HTERT RPE-1 (cell line): ENCODE results near the gene MINPP1.

Experiments
- in situ Hi-C: fragments of 300-500 bp; cut with MboI; formaldehyde crosslinking; loops from 4 replicates; pipeline ENCODE4 v1.14.3; 2020; ENCODE audit warnings: low sequenced_read_pairs

The MINPP1 gene

DNA sequence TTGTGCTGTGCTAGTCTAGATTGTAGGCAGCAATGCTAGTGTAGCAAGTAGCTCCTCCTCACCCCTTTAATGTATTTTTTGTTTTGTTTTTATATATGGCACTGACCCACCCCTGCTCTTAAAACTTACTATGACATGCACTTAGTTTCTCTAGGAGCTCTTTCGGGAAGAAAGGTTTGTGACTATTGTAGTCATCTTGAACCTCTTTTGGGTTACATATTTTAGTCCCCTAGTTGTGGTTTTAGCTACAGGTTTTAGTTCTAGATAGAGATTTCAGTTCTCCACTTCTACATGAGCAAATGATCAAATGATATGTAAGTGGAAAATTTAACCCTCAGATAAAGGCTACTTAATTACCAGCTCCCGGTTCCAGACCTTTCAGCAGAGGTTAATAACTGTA is 14.9 kb downstream of the MINPP1 start:
- in situ Hi-C loops = no loop called here

DNA sequence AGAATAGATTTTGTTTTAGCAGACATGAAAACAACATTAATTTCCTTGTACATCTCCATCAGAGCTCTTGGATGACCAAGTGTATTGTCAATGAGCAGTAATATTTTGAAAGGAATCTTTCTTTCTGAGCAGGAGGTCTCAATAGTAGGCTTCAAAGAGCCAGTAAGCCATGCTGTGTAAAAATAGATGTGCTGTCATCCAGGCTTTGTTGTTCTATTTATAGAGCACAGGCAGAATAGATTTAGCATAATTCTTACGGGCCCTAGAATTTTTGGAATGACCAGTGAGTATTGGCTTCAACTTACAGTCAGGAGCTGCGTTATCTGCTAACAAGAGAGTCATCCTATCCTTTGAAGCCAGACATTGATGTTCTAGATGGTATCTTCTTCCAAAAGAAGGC is 19.0 kb downstream of the MINPP1 start:
- in situ Hi-C loops = no loop called here

DNA sequence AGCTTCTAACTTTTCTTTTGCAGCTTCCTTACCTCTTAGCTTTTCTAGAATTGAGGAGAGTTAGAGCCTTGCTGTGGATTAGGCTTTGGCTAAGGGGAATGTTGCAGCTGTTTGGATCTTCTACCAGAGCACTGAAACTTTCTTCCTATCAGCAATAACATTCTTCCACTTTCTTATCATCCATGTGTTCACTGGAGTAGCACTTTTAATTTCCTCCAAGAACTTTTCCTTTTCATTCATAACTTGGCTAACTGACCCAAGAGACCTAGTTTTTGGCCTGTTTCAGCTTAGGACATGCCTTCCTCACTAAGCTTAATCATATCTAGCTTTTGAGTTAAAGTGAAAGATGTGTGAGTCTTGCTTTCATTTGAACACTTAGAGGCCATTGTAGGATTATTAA is 19.6 kb downstream of the MINPP1 start:
- in situ Hi-C loops = no loop called here

DNA sequence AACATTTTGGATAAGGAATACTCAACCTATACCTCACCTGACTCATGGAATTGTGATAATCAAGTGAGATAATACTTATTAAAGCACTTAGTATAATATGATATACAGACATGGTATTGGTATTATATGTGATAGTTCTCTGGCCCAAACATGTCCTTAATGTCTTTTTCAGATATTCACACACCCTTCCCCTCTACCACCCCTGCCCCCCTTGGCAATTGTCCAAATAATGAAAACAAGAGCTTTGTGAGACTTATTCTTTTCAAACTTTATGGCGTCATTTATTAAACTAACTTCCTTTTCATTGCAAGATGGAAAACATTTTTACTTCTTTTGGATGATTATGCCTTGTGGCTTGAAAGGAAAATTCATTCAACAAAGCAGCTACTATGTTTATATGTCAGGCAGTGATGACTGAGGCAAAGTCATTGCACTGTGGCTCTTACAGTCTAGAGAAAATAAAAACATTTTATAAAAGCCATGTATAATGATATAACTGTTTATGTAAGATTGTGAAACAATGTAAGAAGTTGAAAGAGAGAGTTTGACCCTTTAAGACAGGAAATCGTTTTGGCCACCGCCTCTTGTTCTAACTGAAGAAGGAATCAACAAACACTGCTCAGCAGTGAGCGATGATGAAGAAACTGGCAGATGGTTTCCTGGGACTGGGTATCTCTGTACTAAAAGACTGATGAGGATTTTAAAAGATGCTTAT is 27.4 kb downstream of the MINPP1 start:
- in situ Hi-C loops = no loop called here

DNA sequence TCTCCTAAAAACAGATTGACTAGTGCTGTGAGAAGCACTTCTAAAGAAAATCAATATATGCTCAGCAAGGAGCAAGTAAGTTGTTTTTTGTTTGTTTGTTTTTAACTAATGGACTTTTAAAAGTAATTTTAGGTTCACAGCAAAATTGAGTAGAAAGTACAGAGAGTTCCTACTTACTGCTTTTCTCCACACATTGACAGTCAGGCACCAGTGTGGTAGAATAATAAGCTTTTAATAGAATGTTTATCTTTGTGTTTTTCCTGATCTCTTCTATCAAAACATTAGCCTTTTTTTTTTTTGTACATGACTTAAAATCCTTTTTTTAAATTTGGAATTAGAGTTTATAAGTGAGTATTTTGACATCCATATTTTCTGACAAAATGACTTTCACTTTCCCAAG is 28.0 kb downstream of the MINPP1 start:
- in situ Hi-C loops = no loop called here

DNA sequence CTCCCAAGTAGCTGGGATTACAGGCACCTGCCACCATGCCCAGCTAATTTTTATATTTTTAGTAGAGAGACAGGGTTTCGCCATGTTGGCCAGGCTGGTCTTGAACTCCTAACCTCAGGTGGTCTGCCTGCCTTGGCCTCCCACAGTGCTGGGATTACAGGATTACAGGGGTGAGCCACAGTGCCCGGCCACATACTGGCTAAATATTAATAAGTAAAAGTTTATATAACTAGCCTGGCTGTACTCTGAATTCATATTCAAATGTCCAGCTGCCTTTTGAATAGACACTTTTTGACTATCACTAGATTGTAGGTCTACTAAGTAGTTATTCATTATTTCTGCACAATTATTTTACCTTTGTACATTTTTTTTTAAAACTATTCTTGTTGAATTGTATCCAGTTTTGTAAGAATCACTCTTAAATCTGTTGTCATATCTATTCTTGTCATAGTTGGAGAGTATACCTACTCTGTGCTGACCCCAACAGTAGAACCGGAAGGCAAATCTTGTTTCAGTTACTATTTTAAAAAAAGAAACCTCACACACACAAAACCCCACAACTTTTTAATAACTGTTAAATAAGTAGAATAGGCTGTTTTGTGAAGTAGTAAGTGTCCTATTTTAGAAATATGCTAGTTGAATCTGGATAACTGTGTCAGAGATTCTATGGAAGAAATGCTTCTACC is 29.6 kb downstream of the MINPP1 start:
- in situ Hi-C loops = no loop called here

DNA sequence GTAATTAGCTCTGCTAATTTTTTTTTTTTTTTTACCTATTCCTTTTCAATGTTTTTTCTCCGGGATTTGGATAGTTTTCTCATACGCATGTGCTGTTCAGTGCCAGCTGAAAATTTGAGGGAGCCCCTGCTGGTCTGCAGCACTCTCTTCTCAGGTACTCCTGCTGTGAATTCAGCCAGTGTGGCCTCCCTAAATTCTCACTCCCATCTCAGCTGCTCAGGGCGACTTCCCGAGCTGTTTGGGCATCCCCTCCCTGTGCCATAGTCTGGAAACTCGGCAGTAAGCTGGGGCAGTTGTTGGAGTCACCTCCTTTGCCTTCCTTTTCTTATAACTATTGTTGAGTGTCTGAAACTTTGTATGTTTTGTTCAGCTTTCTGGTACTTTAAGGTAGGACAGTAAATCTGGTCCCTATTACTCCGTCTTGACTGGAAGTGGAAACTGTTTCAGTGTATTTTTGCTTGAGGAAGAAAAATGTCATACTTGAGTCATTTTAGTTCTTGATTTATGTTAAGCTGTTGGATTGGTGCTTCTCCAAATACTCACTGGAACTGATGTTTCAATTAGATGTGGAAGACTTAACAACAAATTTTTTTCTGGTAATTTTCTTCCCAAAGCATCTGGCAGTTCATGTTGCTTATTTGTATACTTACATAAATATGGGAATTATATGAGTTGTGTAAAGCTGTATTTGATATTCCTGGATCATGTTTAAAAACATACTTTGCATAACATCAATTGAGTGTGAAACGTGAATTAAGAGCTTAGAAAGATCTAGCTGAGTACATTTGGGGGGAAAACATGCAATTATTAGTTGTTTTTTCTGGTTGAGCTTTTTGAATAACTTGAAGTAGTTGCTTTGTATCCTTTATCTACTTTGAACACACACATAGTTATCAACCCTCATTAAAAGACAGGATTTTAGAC is 33.7 kb downstream of the MINPP1 start:
- in situ Hi-C loops = no loop called here

DNA sequence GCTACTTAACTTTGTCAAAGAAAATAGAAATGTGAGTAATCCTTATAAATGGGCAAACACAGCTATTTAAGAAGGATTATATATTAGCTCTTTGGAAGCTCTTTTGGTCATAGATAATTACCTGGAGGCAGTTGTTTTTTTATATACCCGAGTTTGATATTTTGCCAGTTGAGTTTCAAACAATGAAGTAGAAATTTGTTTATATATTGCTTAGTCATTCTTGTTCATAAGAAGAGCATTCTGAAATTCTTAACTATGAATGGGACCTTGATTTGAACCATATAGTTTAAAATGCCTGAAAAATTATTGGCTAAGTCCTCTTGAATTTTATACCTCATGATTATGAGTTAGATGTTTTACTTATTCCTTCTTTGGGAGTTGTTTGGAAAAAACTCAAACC is 36.4 kb downstream of the MINPP1 start:
- in situ Hi-C loops = no loop called here

DNA sequence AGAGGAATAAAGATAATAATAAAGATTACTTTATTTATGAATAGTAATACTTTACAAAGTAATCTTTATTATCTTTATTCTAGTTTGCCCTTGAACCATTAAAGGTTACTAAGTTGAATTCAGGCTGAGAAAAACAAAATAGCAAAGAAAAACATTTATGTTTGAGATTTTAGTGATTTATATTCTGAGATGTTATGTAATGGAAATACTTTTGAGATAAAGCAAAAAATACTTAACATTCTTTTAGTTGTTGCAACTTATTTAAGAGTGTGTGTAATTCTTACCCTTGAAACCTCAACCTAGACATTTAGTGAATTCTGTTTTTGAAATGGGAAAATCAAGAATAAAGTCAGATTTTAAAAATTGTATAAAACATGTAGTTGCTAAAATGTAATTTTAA is 40.0 kb downstream of the MINPP1 start:
- in situ Hi-C loops = no loop called here

DNA sequence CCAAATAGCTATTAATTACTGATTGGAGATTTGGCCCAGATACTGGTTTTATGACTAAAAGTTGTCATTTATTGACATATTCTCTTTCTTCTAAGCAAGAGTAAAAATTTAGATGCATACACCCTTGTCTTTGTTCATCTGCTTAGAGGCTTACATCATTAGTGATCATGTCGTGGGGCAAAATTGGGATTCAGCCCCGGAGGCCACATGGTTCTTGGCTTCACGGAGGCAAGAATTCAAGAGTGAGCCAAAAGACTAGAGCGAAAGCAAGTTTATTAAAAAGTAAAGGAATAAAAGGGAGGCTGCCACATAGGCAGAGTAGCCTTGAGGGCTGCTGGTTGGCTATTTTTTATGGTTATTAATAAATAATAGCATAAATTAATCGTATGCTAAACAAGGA is 41.1 kb downstream of the MINPP1 start:
- in situ Hi-C loops = no loop called here

DNA sequence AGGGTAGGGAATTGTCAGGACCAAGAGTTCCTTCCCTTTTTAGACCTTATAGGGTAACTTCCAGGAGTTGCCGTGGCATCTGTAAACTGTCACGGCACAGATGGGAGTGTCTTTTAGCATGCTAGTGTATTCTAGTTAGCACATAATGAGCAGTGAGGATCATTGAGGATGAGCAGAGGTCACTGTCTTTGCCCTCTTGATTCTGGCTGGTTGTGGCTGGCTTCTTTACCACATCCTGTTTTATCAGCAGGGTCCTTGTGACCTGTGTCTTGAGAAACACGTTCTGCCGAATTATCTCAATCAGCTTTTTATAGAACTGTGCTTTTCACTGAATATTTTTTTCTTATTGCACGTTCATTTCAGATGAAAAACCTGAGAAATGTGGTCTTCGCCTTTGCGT is 41.5 kb downstream of the MINPP1 start:
- in situ Hi-C loops = no loop called here

DNA sequence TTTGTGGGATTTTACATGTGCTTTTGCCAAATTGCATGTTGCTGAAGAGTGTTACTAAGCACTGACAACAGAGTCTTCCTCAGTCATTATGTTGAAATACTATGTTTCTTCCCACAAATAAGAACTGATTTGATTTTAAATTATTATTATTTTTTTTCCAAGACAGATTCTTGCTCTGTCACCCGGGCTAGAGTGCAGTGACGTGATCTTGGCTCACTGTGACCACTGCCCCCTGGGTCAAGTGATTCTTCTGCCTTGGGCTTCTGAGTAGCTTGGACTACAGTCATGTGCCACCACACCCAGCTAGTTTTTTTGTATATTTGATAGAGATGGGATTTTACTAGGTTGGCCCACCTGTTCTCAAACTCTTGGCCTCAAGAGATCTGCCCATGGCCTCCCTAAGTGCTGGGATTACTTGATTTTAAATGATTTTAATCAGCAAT is 42.3 kb downstream of the MINPP1 start:
- in situ Hi-C loops = no loop called here

DNA sequence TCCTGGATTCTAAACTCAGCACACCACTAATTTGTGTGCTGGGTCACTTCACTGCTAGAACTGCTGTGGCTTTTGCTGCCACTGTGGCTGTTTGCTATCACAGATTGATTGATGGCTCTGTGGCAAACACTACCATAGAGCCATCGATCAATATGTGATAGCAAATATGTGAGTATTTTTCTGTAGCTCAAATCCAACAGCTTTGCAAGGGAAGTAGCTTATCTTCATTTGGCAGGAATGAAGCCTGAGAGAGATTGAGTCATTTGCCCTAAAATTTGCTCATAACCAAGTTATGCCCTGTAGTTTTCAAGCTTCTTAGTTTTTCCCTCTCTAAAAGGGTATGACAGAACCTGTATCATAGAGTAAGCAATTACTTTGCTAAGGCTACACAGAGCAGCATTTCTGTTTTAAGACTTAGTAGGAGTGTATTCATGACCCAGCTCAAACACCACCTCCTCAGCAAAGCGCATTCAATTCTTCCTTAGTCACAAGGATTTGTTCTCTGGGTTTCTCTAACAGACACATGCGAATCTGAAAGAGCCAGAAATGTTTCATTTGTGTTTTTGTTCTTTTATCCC is 43.1 kb downstream of the MINPP1 start:
- in situ Hi-C loops = no loop called here

DNA sequence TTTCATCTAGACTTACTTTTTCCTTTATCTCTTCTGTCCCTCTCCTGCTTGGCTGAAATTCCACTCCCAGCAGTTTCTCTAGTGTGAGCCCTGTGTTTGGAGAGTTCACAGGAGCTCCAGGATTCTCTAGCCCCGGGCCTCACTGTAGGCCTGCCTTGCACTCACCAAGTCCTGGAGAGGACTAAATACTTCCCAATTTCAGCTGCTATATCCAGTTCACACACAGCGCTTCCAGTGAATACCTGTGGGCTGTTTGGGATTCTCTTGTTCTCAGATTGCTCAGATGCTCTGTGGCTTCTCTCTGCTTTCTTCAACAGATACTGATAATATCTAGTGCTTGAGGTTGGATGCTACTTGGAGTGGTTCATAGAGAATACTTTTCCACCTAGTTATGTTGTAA is 46.0 kb downstream of the MINPP1 start:
- in situ Hi-C loops = no loop called here

DNA sequence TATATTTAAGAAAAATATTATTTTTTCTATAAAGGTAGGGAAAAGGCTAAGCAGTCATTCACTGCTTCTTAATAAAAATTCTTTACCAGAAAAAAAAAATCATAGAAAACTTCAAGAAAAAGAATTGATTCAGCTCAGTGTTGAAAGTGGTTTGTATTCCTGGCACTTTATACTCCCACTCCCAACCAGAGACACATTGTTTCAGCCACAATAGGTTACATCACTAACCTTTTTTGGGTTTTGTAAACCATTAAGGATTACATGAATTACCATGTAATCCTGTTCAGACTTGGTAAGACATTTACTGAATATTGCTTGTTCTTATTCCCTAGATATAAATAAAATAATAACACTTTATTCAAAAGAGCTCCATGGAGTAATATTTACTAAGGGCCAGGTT is 46.6 kb downstream of the MINPP1 start:
- in situ Hi-C loops = no loop called here

DNA sequence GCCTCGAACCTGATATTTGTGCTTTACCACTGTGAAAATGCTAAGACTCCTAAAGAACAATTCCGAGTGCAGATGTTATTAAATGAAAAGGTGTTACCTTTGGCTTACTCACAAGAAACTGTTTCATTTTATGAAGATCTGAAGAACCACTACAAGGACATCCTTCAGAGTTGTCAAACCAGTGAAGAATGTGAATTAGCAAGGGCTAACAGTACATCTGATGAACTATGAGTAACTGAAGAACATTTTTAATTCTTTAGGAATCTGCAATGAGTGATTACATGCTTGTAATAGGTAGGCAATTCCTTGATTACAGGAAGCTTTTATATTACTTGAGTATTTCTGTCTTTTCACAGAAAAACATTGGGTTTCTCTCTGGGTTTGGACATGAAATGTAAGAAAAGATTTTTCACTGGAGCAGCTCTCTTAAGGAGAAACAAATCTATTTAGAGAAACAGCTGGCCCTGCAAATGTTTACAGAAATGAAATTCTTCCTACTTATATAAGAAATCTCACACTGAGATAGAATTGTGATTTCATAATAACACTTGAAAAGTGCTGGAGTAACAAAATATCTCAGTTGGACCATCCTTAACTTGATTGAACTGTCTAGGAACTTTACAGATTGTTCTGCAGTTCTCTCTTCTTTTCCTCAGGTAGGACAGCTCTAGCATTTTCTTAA is 47.7 kb downstream of the MINPP1 start:
- in situ Hi-C loops = no loop called here

DNA sequence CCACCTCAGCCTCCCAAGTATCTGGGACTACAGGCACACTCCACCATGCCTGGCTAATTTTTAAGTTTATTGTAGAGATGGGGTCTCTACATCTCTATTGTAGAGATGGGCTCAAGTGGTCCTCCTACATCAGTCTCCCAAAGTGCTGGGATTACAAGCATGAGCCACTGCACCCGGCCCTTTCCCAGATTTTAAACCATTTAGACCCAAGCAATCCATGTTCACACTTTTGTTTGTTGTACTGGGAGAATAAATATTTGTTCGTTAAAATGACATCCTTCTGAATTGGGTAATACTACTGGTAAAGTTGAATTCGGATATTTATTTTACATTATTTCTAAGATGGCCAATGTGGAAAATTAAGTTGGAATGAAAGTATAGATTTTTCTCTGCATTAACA is 52.7 kb downstream of the MINPP1 start:
- in situ Hi-C loops = no loop called here

DNA sequence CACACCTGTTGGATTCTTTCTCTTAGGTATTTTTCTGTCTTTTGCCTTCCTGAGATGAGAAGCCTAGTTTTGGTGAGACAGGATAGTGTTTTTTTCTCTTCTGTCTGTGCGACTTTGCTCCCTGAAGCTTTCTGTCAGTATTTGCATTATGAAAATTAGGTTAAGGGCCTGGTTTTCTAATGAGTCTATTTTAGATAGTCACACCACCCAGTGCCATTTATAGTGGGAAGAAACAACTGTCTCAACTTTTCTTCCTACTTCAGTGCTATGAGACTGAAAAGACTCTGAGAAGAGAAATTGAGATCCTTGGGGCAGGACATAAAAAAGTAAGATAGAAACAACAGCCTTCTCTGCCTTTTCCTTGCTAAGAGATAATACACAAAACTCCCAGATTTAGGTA is 53.6 kb downstream of the MINPP1 start:
- in situ Hi-C loops = no loop called here

DNA sequence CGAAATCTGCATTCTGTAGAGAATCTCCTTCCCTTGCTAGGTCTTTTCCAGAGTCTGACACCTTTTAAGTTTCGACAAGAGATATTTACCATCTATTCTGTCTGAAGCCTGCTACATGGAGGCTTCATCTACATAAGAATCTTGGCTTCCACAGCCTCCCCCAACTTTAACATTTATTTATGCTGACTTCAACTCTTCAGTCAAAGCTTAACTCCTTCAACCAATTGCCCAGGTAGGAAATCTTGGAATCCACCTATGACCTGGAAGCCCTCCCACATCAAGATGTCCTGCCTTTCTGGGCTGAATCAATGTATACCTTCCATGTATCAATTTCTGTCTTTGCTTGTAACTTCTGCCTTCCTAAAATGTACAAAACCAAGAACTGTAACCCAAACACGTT is 54.7 kb downstream of the MINPP1 start:
- in situ Hi-C loops = no loop called here

DNA sequence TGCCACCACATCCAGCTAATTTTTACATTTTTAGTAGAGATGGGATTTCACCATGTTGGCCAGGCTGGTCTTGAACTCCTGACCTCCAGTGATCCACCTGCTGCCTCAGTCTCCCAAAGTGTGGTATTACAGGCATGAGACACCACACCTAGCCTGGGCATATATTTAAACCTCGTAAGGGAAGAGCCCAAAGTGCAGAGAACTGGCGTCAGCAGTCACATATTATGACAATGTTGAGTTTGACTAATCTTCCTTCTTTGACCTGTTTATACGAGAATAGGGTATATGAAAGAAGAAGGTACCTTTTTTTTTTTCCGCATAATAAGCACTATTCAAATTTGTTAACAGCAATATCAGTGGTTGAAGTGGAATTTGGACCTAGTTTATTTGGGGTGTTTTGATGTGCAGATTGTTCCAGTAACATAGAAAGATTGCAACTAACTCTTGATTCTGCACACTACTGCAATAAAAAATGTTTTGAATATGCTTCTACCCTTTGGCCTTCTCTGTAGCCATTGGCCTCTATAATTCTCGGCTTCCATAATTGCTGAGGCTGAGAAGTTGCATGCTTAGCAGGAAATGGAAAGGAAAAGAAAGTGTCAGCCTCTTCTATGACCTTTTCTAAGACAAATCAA is 55.9 kb downstream of the MINPP1 start:
- in situ Hi-C loops = no loop called here
